Measurements from ENCODE around the gene SCNN1A. TPM values are rescaled to one million over a fixed set of nuclear protein-coding genes. Genes with fewer than 3 reads are reported as not detected.

SCNN1A gene
- total and polyA plus RNA-seq, 2 donors (not counting 1 experiment from before 2014, with no cell fraction given), result under 0.01 to 0.05 TPM

GRCh38 chr12:6374028-6374785 lies 1.2 kb downstream of the SCNN1A start:
- Histone ChIP-seq H3K36me3 (ENCODE audit: control insufficient read depth, insufficient read depth, low read length) (no peaks in the 10 kb centered on the region), H3K9me3 (ENCODE audit: control insufficient read depth, insufficient read depth, low read depth, low read length) (no peaks in the 10 kb centered on the region), H3K4me3 (replicated peaks in 1 of 4; ENCODE audit: control extremely low read depth in 1 of 4, insufficient read depth in 1 of 4, low read depth in 3 of 4, low read length in 4 of 4) (no peak overlapping the region), H3K79me2 (ENCODE audit: control insufficient read depth, insufficient read depth, low read length) (no peaks in the 10 kb centered on the region), H4K20me1 (ENCODE audit: control insufficient read depth, extremely low read depth, insufficient read depth, low read length) (no peaks in the 10 kb centered on the region), H2AFZ (ENCODE audit: low read length) (no peak overlapping the region), H3K27me3 (ENCODE audit: control insufficient read depth, insufficient read depth, low read length) (no peaks in the 10 kb centered on the region), H3K4me1 (ENCODE audit: control insufficient read depth, extremely low read depth, insufficient read depth, low read length) (peaks cover 20% of the 10 kb centered on the region), H3K4me2 (ENCODE audit: extremely low read depth, insufficient read depth, low read length) (no peak overlapping the region), H3K27ac (ENCODE audit: insufficient read depth, low read length) (no peak overlapping the region), H3K9ac (ENCODE audit: insufficient read depth, low read length) (no peak overlapping the region)
- no peak for TF ChIP-seq EZH2 (IDR thresholded peaks at IDR 0.05; ENCODE audit: low read length, missing control alignments)
- TF ChIP-seq CTCF (conservative IDR thresholded peaks at IDR 0.05 in 1 of 2, IDR thresholded peaks at IDR 0.05 in 1 of 2; ENCODE audit: low read depth in 1 of 2, low read length in 2 of 2), result no peak
- DNase-seq (ENCODE audit: low read depth in 2 of 2), result no peak

DNA sequence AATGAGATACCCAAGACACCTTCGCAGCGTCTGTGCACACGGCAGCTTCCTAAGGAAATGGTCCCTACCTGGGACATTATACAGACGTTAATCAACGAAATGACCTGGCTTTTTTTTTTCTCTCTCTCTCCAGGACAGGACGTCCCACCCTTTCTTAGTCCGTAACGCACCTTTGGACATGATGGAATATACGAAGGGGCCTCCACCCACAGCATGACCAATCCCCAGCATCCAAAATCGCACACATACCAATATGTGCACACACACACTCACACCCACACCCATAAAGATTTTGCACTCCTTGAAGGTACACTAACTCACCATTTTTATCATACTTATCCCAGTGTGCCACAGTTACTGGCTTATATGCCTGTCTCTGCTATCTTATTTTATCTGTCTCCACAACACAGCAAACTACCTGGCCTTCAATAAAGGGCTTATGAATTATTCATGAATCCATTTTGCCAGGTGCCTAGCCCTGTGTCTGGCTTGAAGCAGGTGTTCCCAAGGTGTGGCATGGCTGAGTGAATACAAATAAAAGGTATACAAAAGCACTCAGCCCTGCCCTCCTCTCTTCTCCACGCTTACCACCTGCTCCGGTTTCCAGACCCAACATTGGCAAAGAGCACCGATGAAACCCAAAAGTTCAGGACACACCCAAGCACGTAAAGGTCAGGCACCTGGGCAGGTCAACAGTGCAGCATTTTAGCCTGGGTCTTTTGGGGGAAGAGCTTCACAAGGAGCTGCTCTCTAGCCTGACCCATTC lies 2.2 kb downstream of the SCNN1A start:
- Histone ChIP-seq H3K4me3 (replicated peaks in 1 of 4; ENCODE audit: control extremely low read depth in 1 of 4, insufficient read depth in 1 of 4, low read depth in 3 of 4, low read length in 4 of 4) (no peak overlapping the region), H3K4me1 (ENCODE audit: control insufficient read depth, extremely low read depth, insufficient read depth, low read length) (peaks cover 20% of the 10 kb centered on the region), H3K27ac (ENCODE audit: insufficient read depth, low read length) (no peak overlapping the region), H3K4me2 (ENCODE audit: extremely low read depth, insufficient read depth, low read length) (no peak overlapping the region), H2AFZ (ENCODE audit: low read length) (no peak overlapping the region), H3K79me2 (ENCODE audit: control insufficient read depth, insufficient read depth, low read length) (no peaks in the 10 kb centered on the region), H3K36me3 (ENCODE audit: control insufficient read depth, insufficient read depth, low read length) (no peaks in the 10 kb centered on the region), H3K27me3 (ENCODE audit: control insufficient read depth, insufficient read depth, low read length) (no peaks in the 10 kb centered on the region), H4K20me1 (ENCODE audit: control insufficient read depth, extremely low read depth, insufficient read depth, low read length) (no peaks in the 10 kb centered on the region), H3K9me3 (ENCODE audit: control insufficient read depth, insufficient read depth, low read depth, low read length) (no peaks in the 10 kb centered on the region), H3K9ac (ENCODE audit: insufficient read depth, low read length) (no peak overlapping the region)
- DNase-seq (ENCODE audit: low read depth in 2 of 2), result no peak
- no peak for TF ChIP-seq CTCF (conservative IDR thresholded peaks at IDR 0.05 in 1 of 2, IDR thresholded peaks at IDR 0.05 in 1 of 2; ENCODE audit: low read depth in 1 of 2, low read length in 2 of 2)
- no peak for TF ChIP-seq EZH2 (IDR thresholded peaks at IDR 0.05; ENCODE audit: low read length, missing control alignments)

GRCh38 chr12:6372403-6373003 lies 2.9 kb downstream of the SCNN1A start:
- Histone ChIP-seq H3K79me2 (ENCODE audit: control insufficient read depth, insufficient read depth, low read length) (no peaks in the 10 kb centered on the region), H3K27ac (ENCODE audit: insufficient read depth, low read length) (peak overlapping the region; percentile 18), H2AFZ (ENCODE audit: low read length) (peak overlapping the region; percentile 52), H3K9ac (ENCODE audit: insufficient read depth, low read length) (no peak overlapping the region), H3K4me1 (ENCODE audit: control insufficient read depth, extremely low read depth, insufficient read depth, low read length) (peaks cover 20% of the 10 kb centered on the region), H3K9me3 (ENCODE audit: control insufficient read depth, insufficient read depth, low read depth, low read length) (no peaks in the 10 kb centered on the region), H3K36me3 (ENCODE audit: control insufficient read depth, insufficient read depth, low read length) (no peaks in the 10 kb centered on the region), H3K27me3 (ENCODE audit: control insufficient read depth, insufficient read depth, low read length) (no peaks in the 10 kb centered on the region), H3K4me2 (ENCODE audit: extremely low read depth, insufficient read depth, low read length) (peak overlapping the region; percentile 55), H3K4me3 (replicated peaks in 1 of 4; ENCODE audit: control extremely low read depth in 1 of 4, insufficient read depth in 1 of 4, low read depth in 3 of 4, low read length in 4 of 4) (no peak overlapping the region), H4K20me1 (ENCODE audit: control insufficient read depth, extremely low read depth, insufficient read depth, low read length) (no peaks in the 10 kb centered on the region)
- TF ChIP-seq EZH2 (IDR thresholded peaks at IDR 0.05; ENCODE audit: low read length, missing control alignments) (no peak), CTCF (conservative IDR thresholded peaks at IDR 0.05 in 1 of 2, IDR thresholded peaks at IDR 0.05 in 1 of 2; ENCODE audit: low read depth in 1 of 2, low read length in 2 of 2) (no peak)
- peak; percentile 87 to 90 for DNase-seq (ENCODE audit: low read depth in 2 of 2)
